GM18870 (cell line): ENCODE results near the gene ACSL3.
"Not testable (repeated sequence)": the region's sequence is repeated elsewhere in the genome, so short reads cannot be mapped to it uniquely, and the experiment has no call there.

Experiments
- ATAC-seq: cut with Tn5 transposase; IDR thresholded peaks from one replicate; pipeline ENCODE4 v1.9.1; 2021; ENCODE audit warnings: moderate library complexity; ENCODE audit not compliant: unreplicated experiment

ACSL3 gene

GRCh38 chr2:222851956-222852617 is 8.7 kb upstream of the ACSL3 start:
- no peak for ATAC-seq

- no peak for ATAC-seq
Measured at GRCh38 chr2:222854773-222855700, 5.8 kb upstream of the ACSL3 start.

GRCh38 chr2:222859786-222860612 is 837 bp upstream of the ACSL3 start:
- ATAC-seq: no peak

DNA sequence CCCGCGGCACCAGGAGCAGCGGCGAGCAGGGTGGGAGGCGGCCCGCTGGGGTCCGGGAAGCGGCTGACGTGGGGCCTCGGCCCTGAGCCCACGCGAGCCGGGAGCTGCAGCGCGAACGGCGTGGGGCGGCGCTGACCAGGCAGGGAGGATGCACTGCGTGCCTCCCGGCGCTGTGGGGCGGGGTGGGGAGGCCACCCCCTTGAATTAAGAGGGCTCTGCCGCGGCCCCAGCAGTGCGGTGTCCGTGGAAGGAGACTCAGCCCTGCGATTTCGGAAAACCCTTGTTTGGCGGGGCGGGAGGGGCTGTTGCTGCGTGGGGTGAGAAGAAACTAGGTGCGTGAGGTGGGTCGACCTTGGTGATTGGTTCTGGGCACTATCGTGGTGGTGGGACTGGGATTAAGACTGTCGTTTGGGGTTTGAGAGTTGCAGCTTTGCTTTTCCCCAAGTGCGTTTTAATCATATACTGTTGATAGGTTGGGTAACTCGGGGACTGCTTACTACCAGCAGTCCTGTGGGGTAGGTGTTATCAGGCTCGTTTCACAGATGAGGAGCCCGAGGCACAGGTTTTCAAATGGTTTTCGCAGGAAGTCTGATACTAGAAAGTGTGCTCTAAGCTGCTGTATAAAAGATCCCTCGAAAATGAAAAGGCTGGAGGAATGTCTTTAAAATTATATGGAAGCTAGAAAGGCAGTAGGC is 722 bp downstream of the ACSL3 start:
- ATAC-seq: peak; percentile 13

DNA sequence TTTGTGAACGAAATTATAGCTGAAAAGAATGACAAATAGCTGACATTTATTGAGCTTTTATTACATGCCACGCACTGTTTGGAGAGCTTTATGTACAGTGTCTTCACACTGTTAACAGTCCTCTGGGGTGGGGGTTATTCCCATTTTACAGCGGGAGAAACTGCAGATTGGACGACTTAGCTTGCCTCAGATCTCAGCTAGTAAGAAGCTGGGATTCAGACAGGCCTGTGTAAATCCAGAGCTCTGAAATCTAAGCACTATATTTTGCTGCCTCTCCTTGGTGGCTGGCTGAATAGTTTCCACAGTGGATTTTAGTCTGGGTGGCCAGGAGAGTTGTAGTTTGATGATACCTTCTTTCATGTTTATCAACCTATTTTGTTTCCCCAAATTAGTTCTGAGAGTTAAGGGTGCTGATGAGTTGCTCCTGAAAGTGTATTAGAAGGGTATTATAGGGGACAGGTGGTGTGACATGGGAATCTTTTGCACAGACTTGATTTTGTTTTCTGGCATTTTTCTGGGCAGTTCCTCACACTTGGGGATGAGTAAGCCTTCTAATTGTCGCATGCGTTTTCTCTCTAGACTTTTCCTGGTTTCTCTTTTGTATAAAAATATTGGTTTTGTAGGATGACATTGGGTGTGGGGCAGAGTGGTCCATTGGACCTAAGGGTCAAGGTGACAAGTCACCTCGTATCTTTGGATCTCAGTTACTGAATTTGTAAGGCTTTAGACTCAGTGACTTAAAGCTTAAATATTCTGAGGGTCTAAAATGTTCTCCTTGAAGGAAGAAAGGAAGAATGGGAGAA is 1.5 kb downstream of the ACSL3 start:
- ATAC-seq: no peak

GRCh38 chr2:222862909-222863544 is 2.2 kb downstream of the ACSL3 start:
- no peak for ATAC-seq

DNA sequence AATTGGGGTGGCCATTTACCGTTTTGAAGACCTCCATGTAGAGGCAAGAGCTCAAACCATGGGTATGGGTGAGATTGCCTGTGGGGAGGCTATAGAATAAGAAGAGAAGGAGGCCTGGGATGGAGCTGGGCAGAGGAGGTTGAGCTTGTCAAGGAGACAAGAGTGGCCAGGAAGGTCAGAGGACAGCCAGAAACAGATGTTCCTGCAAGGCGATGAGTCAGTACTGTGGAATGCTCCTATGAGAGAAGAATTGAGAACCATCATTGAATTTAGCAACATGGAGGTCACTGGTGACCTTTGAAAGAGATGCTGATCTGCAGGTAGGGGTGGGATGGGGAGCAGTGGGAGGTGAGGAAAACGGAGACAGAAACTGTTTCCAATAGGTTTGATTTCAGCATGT is 3.5 kb downstream of the ACSL3 start:
- no peak for ATAC-seq

GRCh38 chr2:222865301-222865700 is 4.5 kb downstream of the ACSL3 start:
- ATAC-seq: no peak

DNA sequence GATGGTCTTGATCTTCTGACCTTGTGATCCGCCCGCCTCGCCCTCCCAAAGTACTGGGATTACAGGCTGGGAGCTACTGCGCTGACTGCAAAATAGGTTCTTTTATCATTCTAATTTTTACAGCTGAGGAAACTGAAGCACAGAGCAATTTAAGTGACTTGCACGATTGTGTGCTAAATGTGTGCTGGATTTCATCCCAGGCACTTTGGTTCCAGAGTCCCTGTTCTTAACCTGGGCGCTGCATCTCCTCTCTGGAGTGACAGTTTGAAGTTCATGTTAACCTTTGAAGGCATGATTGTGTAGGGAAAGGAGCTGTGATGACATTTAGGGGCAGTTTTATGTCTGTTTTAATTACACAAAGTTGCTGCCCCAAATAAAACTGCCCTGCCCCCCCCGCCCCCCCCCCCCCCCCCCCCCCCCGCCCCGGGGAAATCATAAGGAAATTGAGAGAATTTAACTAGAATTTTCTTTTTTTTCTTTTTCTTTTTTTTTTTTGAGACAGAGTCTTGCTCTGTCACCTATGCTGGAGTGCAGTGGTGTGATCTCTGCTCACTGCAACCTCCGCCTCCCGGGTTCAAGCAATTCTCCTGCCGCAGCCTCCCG is 5.6 kb downstream of the ACSL3 start:
- ATAC-seq: no peak

DNA sequence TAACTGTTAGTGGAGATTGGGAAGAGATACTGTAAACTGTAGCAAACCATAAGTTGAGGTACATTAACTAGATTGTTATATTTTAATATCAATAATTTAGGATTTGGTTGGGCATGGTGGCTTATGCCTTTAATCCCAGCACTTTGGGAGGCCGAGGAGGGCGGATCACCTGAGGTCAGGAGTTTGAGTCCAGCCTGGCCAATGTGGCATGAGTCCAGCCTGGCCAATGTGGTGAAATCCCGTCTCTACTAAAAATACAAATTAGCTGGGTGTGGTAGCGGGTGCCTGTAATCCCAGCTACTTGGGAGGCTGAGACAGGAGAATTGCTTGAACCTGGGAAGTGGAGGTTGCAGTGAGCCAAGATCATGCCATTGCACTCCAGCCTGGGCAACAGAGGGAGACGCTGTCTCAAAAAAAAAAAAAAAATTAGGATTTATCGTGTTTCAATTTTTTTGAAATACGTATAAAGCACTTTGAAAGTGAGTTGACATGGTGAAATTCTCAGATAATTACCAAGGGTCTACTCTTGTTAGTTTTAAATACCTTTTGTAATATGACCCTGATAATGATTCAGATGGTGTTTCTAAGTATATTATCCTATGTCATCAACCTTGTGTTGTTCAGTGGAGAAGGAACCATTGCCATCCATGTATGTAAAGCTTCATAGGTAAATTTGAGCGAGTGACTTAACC is 7.9 kb downstream of the ACSL3 start:
- ATAC-seq: not testable (repeated sequence)

DNA sequence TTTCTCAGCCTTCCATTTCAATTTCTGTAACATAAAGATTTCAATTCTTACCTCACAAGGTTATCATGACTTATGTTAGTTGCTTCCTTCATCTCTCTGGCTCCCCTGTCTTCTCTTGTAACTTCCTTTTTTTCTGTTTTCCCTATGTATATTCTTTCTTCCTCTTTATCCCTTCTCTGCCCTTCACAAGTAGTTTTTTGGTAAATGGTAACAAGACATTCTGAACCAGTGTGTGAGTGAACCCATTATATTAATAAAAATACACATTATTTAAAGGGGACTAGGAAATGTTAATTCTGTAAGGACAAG is 8.4 kb downstream of the ACSL3 start:
- ATAC-seq: no peak

GRCh38 chr2:222871291-222871690 is 10.5 kb downstream of the ACSL3 start:
- no peak for ATAC-seq

GRCh38 chr2:222872551-222872950 is 11.7 kb downstream of the ACSL3 start:
- no peak for ATAC-seq

DNA sequence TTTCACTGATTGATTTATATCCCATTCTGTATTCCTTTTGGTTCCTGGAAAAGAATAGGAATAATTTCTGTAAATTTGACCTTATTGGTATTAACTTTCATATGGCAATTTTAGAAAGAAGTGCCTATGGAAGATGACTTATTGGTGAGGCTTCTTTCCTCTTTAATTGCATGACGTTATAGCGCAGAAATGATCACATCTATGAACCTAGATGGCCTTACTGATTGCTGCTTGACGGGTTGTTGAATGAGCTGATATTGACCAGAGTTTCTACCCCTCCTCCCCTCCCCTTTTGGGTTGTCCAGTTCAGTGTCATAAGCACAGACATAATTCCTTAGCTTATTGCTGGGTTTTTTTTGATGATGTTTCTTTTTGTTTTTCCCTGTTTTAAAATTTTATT is 14.6 kb downstream of the ACSL3 start:
- ATAC-seq: no peak

DNA sequence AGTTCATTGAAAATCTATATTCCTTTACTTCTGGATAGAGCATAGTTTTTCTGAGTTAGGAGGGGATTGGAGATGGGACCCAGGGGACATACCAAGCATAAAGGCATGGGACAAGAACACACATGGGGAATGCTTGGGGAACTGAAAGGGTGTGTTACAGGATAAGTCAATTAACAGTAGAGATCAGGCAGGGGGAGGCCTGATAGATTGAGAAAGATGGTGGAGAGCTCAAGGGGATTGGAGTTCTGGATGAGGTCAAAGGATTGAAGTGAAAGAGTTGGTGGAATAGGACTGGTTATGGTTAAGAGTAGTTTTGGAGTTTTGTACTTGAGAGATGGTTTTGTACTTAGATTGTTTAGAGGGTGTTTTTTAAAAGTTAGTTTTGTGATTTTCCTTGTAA is 16.1 kb downstream of the ACSL3 start:
- no peak for ATAC-seq

- no peak for ATAC-seq
Measured at GRCh38 chr2:222877556-222878300, 16.9 kb downstream of the ACSL3 start.

- no peak for ATAC-seq
Measured at GRCh38 chr2:222878301-222878876, 17.6 kb downstream of the ACSL3 start.
